ENCODE data around the gene PDZK1IP1.
"Not testable (repeated sequence)": the region's sequence is repeated elsewhere in the genome, so short reads cannot be mapped to it uniquely, and the experiment has no call there.

The PDZK1IP1 gene

GRCh38 chr1:47174656-47175020 is 15.2 kb downstream of the PDZK1IP1 start:
- intact Hi-C loops (cut with micrococcal nuclease) = loop anchor here (10.0 kb wide), 1 partner anchor 540 kb away; no protein-coding TSS in a partner anchor
- Mint-ChIP-seq H3K36me3 (ENCODE audit: low read depth) (no peaks in the 10 kb centered on the region), H3K27me3 (peaks cover 22% of the 10 kb centered on the region), H3K9me3 (no peaks in the 10 kb centered on the region), H3K4me1 (ENCODE audit: low read depth) (peaks cover 16% of the 10 kb centered on the region), H3K4me3 (no peak overlapping the region), H3K27ac (no peak overlapping the region)

GRCh38 chr1:47172782-47173181 is 17.1 kb downstream of the PDZK1IP1 start:
- H3K27ac Mint-ChIP-seq = no peak overlapping the region
- H3K4me3 Mint-ChIP-seq = no peak overlapping the region
- peaks cover 6% of the 10 kb centered on the region for H3K4me1 Mint-ChIP-seq (ENCODE audit: low read depth)
- no peaks in the 10 kb centered on the region for H3K9me3 Mint-ChIP-seq
- peaks cover 20% of the 10 kb centered on the region for H3K27me3 Mint-ChIP-seq
- H3K36me3 Mint-ChIP-seq (ENCODE audit: low read depth) = no peaks in the 10 kb centered on the region
- intact Hi-C loops (cut with micrococcal nuclease) = loop anchor here (10.0 kb wide), 1 partner anchor 542 kb away; no protein-coding TSS in a partner anchor

GRCh38 chr1:47164552-47164951 is 25.3 kb downstream of the PDZK1IP1 start:
- Mint-ChIP-seq H3K4me3 (no peak overlapping the region), H3K36me3 (ENCODE audit: low read depth) (no peaks in the 10 kb centered on the region), H3K4me1 (ENCODE audit: low read depth) (no peaks in the 10 kb centered on the region), H3K27me3 (peaks cover 6% of the 10 kb centered on the region), H3K27ac (no peak overlapping the region), H3K9me3 (no peaks in the 10 kb centered on the region)
- intact Hi-C loops (cut with micrococcal nuclease) = no loop called here

- no peaks in the 10 kb centered on the region for H3K9me3 Mint-ChIP-seq
- no peaks in the 10 kb centered on the region for H3K4me1 Mint-ChIP-seq (ENCODE audit: low read depth)
- intact Hi-C loops (cut with micrococcal nuclease) = no loop called here
- no peak overlapping the region for H3K4me3 Mint-ChIP-seq
- no peaks in the 10 kb centered on the region for H3K36me3 Mint-ChIP-seq (ENCODE audit: low read depth)
- H3K27ac Mint-ChIP-seq = no peak overlapping the region
- H3K27me3 Mint-ChIP-seq = peaks cover 3% of the 10 kb centered on the region
These were observed 28.4 kb downstream of the PDZK1IP1 start for GRCh38 chr1:47161298-47162040.

GRCh38 chr1:47160716-47161115 is 29.1 kb downstream of the PDZK1IP1 start:
- Mint-ChIP-seq H3K27me3 (peaks cover 6% of the 10 kb centered on the region), H3K9me3 (no peaks in the 10 kb centered on the region), H3K4me3 (no peak overlapping the region), H3K27ac (no peak overlapping the region), H3K36me3 (ENCODE audit: low read depth) (no peaks in the 10 kb centered on the region), H3K4me1 (ENCODE audit: low read depth) (no peaks in the 10 kb centered on the region)
- intact Hi-C loops (cut with micrococcal nuclease) = no loop called here

- intact Hi-C loops (cut with micrococcal nuclease); H3K36me3 Mint-ChIP-seq (ENCODE audit: low read depth); H3K27ac Mint-ChIP-seq; H3K4me3 Mint-ChIP-seq; H3K4me1 Mint-ChIP-seq (ENCODE audit: low read depth); H3K27me3 Mint-ChIP-seq: not testable (repeated sequence)
- H3K9me3 Mint-ChIP-seq = peaks cover 15% of the 10 kb centered on the region
These were observed 31.9 kb downstream of the PDZK1IP1 start for GRCh38 chr1:47157957-47158356.

- H3K4me1 Mint-ChIP-seq (ENCODE audit: low read depth); H3K27me3 Mint-ChIP-seq; H3K4me3 Mint-ChIP-seq; intact Hi-C loops (cut with micrococcal nuclease); H3K36me3 Mint-ChIP-seq (ENCODE audit: low read depth); H3K27ac Mint-ChIP-seq: not testable (repeated sequence)
- H3K9me3 Mint-ChIP-seq = peaks cover 15% of the 10 kb centered on the region
These were observed 33.4 kb downstream of the PDZK1IP1 start for GRCh38 chr1:47156457-47156856.

- H3K27me3 Mint-ChIP-seq; H3K9me3 Mint-ChIP-seq; H3K4me3 Mint-ChIP-seq; H3K27ac Mint-ChIP-seq; H3K4me1 Mint-ChIP-seq (ENCODE audit: low read depth); intact Hi-C loops (cut with micrococcal nuclease); H3K36me3 Mint-ChIP-seq (ENCODE audit: low read depth): not testable (repeated sequence)
These were observed 40.7 kb downstream of the PDZK1IP1 start for GRCh38 chr1:47149162-47149561.

GRCh38 chr1:47147047-47147785 is 42.6 kb downstream of the PDZK1IP1 start:
- Mint-ChIP-seq H3K36me3 (ENCODE audit: low read depth) (no peaks in the 10 kb centered on the region), H3K4me1 (ENCODE audit: low read depth) (no peaks in the 10 kb centered on the region), H3K9me3 (no peaks in the 10 kb centered on the region), H3K27me3 (peaks cover 3% of the 10 kb centered on the region), H3K4me3 (no peak overlapping the region), H3K27ac (no peak overlapping the region)
- intact Hi-C loops (cut with micrococcal nuclease) = no loop called here

GRCh38 chr1:47146495-47146894 is 43.3 kb downstream of the PDZK1IP1 start:
- H3K27me3 Mint-ChIP-seq; H3K27ac Mint-ChIP-seq; H3K36me3 Mint-ChIP-seq (ENCODE audit: low read depth); intact Hi-C loops (cut with micrococcal nuclease); H3K9me3 Mint-ChIP-seq; H3K4me1 Mint-ChIP-seq (ENCODE audit: low read depth); H3K4me3 Mint-ChIP-seq: not testable (repeated sequence)

GRCh38 chr1:47143654-47144053 is 46.2 kb downstream of the PDZK1IP1 start:
- H3K9me3 Mint-ChIP-seq; H3K36me3 Mint-ChIP-seq (ENCODE audit: low read depth); H3K4me1 Mint-ChIP-seq (ENCODE audit: low read depth); H3K27me3 Mint-ChIP-seq; intact Hi-C loops (cut with micrococcal nuclease); H3K4me3 Mint-ChIP-seq; H3K27ac Mint-ChIP-seq: not testable (repeated sequence)

GRCh38 chr1:47140358-47140757 is 49.5 kb downstream of the PDZK1IP1 start:
- H3K9me3 Mint-ChIP-seq; H3K27ac Mint-ChIP-seq; H3K4me1 Mint-ChIP-seq (ENCODE audit: low read depth); intact Hi-C loops (cut with micrococcal nuclease); H3K36me3 Mint-ChIP-seq (ENCODE audit: low read depth); H3K4me3 Mint-ChIP-seq; H3K27me3 Mint-ChIP-seq: not testable (repeated sequence)

GRCh38 chr1:47137925-47138615 is 51.8 kb downstream of the PDZK1IP1 start:
- Mint-ChIP-seq H3K27ac (no peak overlapping the region), H3K36me3 (ENCODE audit: low read depth) (no peaks in the 10 kb centered on the region), H3K4me3 (no peak overlapping the region), H3K9me3 (no peaks in the 10 kb centered on the region), H3K4me1 (ENCODE audit: low read depth) (no peaks in the 10 kb centered on the region), H3K27me3 (peaks cover 2% of the 10 kb centered on the region)
- intact Hi-C loops (cut with micrococcal nuclease) = no loop called here

GRCh38 chr1:47137198-47137597 is 52.6 kb downstream of the PDZK1IP1 start, which contains the start of gene CYP4A22:
CYP4A22 (plus strand) TSS chr1:47137441; CDS start chr1:47137486, 45 bp downstream.
- Mint-ChIP-seq H3K36me3 (ENCODE audit: low read depth) (no peaks in the 10 kb centered on the region), H3K27ac (no peak within 1 kb of the TSS), H3K9me3 (no peaks in the 10 kb centered on the region), H3K4me3 (no peak within 1 kb of the TSS), H3K27me3 (peaks cover 2% of the 10 kb centered on the region), H3K4me1 (ENCODE audit: low read depth) (no peaks in the 10 kb centered on the region)
- intact Hi-C loops (cut with micrococcal nuclease) = no loop called here
